GM18858 (cell line): Measurements from ENCODE around the gene PLSCR2.
A peak's percentile ranks its signal among the peaks of the same experiment; 100 is the strongest.
"Not testable (repeated sequence)": the region's sequence is repeated elsewhere in the genome, so short reads cannot be mapped to it uniquely, and the experiment has no call there.

Source experiments
- ATAC-seq: cut with Tn5 transposase; IDR thresholded peaks from one replicate; pipeline ENCODE4 v1.9.1; 2021; ENCODE audit not compliant: unreplicated experiment

PLSCR2 gene

DNA sequence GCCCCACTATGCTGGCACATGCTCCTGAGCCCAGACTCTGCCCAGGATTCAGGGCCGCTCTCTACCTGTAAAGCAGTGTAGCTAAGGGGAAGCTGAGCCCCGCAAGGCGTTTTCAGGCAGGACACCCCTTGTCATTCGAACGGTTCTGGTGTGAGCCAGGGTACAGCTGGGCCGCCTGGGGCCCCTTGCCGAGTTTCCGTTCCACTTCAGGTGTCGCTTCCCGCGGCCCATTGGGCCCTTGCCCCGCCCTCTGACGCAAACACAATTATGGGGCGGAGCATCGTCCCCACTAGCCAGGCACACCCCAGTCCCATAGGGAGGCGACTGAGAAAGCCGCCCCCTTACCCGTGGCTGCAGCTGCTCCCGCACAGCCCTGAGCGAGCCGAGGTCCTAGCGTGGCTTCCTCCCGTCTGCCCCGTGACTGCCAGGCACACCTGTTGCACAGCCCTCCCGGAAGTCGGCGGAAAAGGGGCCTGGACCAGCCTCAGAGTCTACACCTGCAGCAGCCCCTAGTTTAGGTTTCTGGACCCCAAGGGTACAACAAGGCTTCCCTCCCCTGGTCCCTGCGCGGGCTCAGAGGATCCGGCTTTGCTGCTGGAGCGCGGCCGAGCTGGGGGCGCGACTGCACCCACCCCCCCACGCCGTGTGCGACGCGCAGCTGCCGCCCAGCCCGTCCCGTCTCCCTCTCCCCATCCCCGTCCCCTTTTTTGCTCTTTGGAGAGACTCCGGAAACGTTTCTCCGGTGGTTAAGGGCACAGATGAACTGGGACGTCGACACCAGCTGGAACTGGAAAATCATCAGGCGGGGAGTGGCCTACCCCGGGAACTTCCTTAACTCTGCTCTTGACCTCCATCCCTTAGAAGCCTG, at the start of gene PLSCR2:
Gene PLSCR2, minus strand, starts transcription at position 412 of the 868 bp plus-strand sequence. CDS start 9,657 bp downstream, outside the sequence.
- ATAC-seq, result peak; percentile 93

DNA sequence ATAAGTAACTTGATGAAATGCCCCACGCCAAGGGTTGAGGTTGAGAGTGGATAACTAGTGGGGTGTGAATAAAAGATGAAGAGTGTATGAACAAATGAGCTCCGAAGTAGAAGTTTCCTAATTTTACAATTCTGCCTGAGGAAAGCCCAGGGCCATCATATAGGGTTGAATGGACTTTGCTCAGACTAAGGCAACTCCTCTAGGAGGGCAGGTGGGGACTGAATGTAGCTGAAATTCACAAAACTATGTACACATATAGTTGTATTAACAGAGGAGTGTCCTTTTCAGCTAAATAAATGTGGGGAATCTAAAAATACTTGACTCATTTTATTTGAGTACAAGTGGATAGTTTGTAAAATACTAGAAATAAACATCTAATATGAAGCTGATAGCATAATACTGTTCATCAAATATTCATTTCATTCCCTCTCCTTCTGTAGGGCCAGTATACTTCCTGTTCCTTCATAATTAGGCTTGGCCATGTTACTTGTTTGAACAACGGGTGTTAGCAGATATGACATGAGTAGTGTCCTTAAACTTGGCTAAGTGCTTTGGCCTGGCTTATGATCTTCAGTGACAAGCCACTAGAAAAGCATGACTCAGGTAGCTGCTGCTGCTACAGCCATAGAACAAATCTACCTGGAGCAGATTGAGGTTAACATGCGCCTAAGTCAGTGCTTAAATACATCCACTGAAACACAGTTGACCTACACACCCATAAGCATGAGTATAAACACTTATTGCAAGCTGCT, 48.5 kb upstream of the PLSCR2 start:
- no peak for ATAC-seq

DNA sequence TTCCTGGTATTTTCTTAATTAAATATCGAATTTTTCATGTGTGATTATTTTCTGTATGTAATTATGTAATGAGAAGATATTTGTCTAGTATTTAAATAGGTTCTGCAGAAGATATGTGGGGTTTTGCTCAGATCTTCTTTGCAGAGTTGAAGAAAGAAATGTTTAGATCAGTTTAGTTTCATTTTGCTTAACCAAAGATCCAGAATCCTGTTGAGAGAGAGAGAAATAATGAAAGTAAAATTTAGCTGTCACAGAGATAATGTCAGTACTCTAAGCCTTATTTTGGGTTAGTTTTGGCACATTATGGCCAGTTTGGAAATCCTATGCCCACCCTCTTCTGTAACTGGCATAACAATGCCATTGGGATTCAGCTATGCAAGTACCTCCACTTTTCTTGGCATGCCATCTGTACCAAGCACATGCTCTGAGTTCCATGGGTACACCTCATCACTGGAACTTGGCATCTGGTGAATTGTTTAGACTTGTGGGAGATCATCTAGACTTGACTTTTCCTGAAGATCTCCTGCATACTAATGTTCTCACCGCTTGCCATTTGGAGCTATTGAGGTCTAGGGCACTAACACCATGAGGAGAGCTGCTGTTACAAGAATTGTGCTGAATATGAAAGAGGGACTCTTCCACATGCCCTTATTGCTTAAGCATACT, 44.2 kb upstream of the PLSCR2 start:
- no peak for ATAC-seq

GRCh38 chr3:146511402-146512134, 42.2 kb upstream of the PLSCR2 start:
- ATAC-seq, result no peak

GRCh38 chr3:146507331-146508120, 38.2 kb upstream of the PLSCR2 start:
- no peak for ATAC-seq

DNA sequence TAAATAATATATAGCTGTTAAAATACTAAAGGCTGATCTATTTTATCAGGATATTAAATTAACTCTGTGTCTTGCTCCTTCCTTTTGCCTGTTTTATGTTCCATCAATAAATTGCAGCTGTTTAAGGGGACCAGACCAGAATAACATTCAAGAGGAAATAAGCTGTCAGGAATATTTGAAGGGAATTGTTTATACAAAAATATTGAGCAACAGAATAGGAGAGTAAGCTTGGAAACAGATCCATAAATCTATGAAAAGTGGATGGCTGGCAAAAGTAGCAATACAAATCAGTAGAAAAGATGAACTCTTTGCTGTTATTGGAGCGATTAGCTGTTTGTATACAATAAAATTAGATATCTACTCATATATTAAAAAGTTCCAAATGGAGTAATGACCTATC, 36.2 kb upstream of the PLSCR2 start:
- ATAC-seq, result no peak

GRCh38 chr3:146504498-146505197, 35.3 kb upstream of the PLSCR2 start:
- no peak for ATAC-seq

GRCh38 chr3:146503461-146504202, 34.3 kb upstream of the PLSCR2 start:
- ATAC-seq, result peak; percentile 94

GRCh38 chr3:146502887-146503460, 33.6 kb upstream of the PLSCR2 start:
- no peak for ATAC-seq

GRCh38 chr3:146501752-146502151, 32.4 kb upstream of the PLSCR2 start:
- peak; percentile 25 for ATAC-seq

DNA sequence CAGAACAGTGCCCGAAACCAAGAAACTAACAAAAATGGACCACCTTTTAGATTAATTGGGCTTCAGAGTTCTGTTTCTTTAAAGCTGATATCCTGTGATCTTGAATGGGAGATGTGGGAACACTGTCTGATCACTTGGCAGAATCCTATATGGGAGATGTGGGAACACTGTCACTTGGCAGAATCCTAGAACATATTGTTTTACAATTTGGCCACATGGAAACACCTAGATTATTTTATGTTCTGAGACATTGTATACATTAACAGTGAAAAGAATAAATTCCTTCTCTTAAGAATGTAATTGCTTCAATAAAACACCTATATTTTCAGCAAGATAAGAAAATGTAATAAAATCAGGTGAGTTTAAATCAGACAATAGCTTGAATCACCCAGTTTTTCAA, 30.3 kb upstream of the PLSCR2 start:
- ATAC-seq, result no peak

- no peak for ATAC-seq
Measured at GRCh38 chr3:146498002-146498736, 28.8 kb upstream of the PLSCR2 start.

- not testable (repeated sequence) for ATAC-seq
Measured at GRCh38 chr3:146497145-146497843, 27.9 kb upstream of the PLSCR2 start.

DNA sequence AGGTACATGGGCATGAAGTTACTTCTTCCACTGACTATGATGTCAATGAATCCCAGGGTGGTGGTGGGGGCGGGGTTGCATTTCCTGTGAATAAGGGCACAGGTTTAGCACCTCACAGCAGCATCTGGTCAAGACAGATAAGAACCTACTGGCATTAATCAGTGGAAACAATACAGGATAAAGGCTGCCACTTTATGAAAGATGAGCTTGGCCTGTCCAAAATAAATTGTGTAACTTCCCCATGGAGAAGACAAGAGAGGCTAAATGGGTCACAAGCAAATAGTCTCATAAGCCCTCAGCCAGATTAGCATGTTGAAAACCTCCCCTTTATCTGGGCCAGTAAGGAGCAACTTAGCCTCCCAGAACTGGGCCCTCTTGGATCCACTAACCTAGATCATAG, 27.4 kb upstream of the PLSCR2 start:
- ATAC-seq, result no peak

DNA sequence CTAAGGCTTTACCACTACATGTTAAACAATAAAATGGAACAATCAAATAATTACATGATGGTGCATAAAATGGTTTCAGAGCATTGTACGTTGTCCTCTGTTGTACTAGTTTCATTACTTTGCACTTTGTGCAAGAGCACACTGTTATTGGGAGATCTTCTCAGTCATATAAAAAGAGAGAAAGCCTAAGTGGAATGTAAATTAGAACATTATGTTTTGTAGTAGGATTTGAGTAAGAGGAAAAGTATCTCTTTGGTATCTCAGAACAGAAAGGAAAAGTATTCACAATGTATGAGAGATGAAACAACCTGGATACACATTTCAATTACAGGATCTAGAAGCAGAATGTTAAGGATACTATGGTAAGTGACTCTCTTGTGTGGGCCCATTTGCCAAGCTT, 26.9 kb upstream of the PLSCR2 start:
- no peak for ATAC-seq

DNA sequence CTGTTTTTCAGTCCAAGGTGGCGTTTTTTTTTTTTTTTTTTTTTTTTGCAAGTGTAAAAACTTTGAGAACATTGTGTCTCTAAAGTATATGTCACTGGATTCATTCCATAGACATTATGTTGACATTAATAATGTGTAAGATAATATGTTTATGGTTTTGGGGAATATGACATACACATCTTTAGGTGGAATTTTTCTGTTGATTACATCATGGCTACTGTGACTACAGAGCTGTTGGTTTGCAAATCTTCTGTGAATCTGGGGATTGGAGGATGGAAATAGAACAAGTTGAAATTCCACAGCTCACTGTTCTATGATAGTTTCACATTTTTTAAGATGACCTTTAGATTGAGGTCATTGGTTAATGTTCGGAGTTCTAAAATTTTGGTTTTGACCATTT, 24.4 kb upstream of the PLSCR2 start:
- no peak for ATAC-seq

- ATAC-seq, result no peak
Measured at GRCh38 chr3:146493221-146493620, 23.9 kb upstream of the PLSCR2 start.
